Measurements from ENCODE around the gene IFT25. TPM values are rescaled to one million over a fixed set of nuclear protein-coding genes. Genes with fewer than 3 reads are reported as not detected.

The IFT25 gene
- 29.0 to 42.6 TPM (median 31.2 TPM) in 5 replicates for total RNA-seq (2022; extraction: Qiagen RNA extraction)

DNA sequence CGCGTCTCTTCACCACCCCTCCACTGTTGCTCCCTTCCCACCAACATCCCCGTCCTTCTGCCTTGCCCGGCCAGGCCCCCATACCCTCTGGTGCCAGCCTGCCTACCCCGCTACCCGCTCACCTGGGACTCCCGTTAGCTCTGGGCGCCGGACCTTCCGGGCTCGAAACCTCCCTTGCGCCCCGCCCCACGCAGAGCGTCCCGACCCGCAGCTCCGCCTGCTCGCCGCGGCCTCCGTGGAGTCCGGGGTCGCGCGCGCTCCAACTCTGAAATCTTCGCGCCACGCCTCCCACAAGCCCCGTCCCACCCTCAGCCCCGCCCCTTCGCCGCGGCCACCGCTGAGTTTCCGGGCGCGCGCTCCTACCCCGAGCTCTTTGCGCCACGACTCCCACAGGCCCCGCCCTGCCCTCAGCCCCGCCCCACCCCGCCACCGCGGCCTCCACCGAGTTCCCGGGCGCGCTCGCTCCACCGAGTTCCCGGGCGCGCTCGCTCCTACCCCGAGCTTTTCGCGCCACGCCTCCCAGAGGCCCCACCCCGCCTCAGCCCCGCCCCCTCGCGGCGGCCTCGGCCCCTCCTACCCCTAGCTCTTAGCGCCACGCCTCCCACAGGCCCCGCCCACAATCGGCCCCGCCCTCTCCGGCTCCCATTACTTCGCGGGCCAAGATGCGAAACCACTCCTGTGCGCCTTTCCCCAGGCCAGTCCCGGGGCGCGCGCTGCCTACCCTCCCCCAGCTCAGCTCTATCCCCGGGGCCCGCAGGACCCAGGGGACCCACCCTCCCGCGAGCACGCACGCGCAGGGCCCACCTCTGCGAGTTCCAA lies at the start of gene IFT25:
Gene IFT25 (minus strand): TSS at position 267 of the 819 bp plus-strand sequence. CDS start 5,617 bp downstream, outside the sequence.

DNA sequence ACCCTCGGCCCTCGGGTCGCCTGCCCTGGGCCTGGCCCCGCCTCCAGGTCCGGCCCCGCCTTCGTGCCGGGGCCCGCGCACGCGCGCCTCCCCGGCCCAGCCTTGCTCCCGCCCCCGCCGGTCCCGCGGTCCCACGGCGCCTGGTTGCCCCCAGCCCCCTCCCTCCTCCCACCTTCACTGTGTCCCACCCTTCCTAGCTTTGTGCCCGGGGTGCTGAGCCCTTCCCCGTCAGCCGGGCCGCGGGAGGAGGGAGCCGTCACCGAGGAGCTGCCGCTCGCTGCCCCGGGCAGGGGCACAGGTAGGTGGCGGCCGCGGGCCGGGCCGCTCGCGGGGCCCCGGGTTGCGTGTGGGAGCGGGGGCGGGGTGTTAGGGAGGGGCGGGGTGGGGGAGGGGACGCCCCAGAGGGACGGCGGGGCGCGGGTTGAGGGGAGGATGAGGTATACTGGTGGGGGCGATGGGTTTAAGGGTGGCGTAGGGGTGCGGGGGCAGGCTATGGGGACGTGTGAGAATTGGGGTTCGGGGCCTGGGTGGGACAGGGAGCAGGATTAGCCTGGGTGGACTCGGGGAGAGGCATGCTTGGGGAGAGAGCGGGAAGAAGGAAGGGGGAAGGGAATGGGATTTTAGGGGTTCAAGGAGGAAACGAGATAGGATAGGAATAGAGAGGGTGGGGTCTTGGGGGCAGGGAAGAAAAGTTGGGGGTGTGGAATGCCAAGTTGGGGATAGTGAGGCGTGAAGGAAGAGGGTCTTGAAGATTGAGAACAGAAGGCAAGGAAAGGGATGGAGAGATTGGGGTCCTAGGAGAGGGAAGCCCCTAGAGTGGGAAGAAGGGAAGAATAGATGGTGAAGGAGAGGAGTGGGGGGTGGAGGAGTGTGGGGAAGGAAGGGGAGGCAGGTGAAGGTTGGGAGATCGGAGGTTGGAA lies 1.0 kb upstream of the IFT25 start, which contains the start of gene LRRC42:
Gene LRRC42 (plus strand): TSS at position 99 of the 920 bp plus-strand sequence. CDS start 5,650 bp downstream, outside the sequence.

DNA sequence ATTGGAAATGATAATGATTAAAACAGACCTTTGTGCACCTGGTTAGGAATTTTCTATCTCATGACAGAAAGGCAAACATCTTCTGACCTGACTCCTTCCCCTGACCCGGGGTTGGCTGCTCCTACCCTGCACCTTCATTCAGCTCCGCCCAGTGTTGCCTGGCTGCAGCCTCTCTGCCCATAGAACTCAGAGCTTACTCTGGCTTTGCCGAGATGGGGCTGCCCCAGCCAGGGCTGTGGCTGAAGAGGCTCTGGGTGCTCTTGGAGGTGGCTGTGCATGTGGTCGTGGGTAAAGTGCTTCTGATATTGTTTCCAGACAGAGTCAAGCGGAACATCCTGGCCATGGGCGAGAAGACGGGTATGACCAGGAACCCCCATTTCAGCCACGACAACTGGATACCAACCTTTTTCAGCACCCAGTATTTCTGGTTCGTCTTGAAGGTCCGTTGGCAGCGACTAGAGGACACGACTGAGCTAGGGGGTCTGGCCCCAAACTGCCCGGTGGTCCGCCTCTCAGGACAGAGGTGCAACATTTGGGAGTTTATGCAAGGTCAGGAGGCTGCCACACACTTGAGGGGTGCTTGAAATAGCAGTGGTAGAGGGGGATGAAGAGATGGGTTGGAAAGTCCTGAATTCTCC lies 51.4 kb downstream of the IFT25 start, which contains the start of gene DIO1:
Gene DIO1 (plus strand): TSS at position 189 of the 638 bp plus-strand sequence. CDS start 24 bp downstream, at position 213.

DNA sequence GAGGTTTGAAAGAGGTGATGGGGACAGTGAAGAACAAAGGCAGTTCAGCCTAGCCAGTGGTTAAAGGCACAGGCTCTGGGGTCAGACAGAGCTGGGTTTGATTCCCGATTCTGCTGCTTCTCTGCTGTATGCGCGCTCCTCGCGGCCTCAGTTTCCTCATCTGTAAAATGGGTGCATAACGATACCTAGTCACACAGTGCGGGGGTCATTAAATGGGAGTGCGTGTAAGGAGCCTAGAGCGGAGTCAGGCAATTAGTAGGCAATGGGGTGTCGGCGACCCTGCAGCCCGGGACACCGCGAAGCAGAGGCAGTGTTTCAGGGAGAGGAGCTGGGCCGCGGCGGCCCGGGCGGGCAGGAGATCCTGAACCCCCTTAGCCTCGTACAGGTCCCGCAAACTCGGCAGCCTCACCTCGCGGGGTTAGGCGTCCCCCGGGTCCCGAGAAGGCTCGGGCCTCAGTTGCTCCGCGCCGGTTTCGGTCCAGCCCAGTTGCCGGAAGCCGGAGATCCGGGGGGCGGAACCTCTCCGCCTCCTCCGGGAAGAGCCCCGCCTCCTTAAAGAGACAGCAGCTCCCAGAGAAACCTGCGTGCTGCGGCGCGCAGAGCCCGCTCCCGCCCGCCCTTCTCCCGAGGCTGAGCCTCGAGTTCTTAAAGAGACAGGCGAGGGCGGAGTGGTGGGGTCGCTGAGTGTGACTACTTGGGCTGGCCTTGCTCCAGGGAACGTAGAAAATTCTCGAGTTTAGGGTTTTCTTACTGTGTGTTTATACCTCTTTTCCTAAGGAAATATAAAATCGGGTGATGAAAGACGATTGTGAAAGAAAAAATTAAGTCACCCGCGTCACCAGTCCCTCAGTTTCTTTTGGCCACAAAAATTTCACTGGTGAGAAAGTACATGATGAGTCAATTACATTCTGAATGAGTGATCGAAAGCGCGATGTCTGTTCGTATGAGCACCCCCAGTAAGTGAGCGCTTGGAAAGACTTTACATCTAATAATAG lies 55.9 kb downstream of the IFT25 start, which contains the start of gene YIPF1:
Gene YIPF1 (minus strand): TSS at position 494 of the 995 bp plus-strand sequence. CDS start 860 bp downstream, outside the sequence.

Other genes starting within 250 kb of the IFT25 start
- 0.05 to 0.11 TPM (median 0.06 TPM) in 5 replicates for gene GLIS1, start 206.5 kb downstream of the IFT25 start, total RNA-seq (2022; extraction: Qiagen RNA extraction)
- 20.7 to 25.7 TPM (median 22.8 TPM) in 5 replicates for gene NDC1, start 107.4 kb downstream of the IFT25 start, total RNA-seq (2022; extraction: Qiagen RNA extraction)
- gene YIPF1, start 55.9 kb downstream of the IFT25 start, total RNA-seq (2022; extraction: Qiagen RNA extraction): 12.9 to 14.0 TPM (median 13.3 TPM) in 5 replicates
- gene DIO1, start 51.5 kb downstream of the IFT25 start, total RNA-seq (2022; extraction: Qiagen RNA extraction): 0.06 TPM in 1 of 5 replicates, not detected in the others
- gene LRRC42, start 651 bp upstream of the IFT25 start, total RNA-seq (2022; extraction: Qiagen RNA extraction): 27.4 to 29.8 TPM (median 28.2 TPM) in 5 replicates
- not detected in 5 replicates for gene LDLRAD1, start 72.5 kb upstream of the IFT25 start, total RNA-seq (2022; extraction: Qiagen RNA extraction)
- 104 to 119 TPM (median 111 TPM) in 5 replicates for gene TMEM59, start 107.5 kb upstream of the IFT25 start, total RNA-seq (2022; extraction: Qiagen RNA extraction)
- gene TCEANC2, start 107.9 kb upstream of the IFT25 start, total RNA-seq (2022; extraction: Qiagen RNA extraction): 1.7 to 2.7 TPM (median 2.4 TPM) in 5 replicates
- gene CDCP2, start 207.3 kb upstream of the IFT25 start, total RNA-seq (2022; extraction: Qiagen RNA extraction): not detected in 5 replicates